Omental fat pad (tissue), 4 donors: ENCODE data around the gene CHD1L. TPM values are rescaled to one million over a fixed set of nuclear protein-coding genes. Genes with fewer than 3 reads are reported as not detected.
"Not testable (repeated sequence)": the region's sequence is repeated elsewhere in the genome, so short reads cannot be mapped to it uniquely, and the experiment has no call there.

ENCODE experiments used
- ATAC-seq: fragments of 150-250 bp; one replicate; pipeline ENCODE4 v1.9.1; 2016; ENCODE audit warnings: mild to moderate bottlenecking, moderate library complexity; ENCODE audit not compliant: low FRiP score
- DNase-seq: peaks from one replicate; pipeline ENCODE4 v3.0.0-alpha.2; 2019; ENCODE audit warnings: low spot score
- CTCF ChIP-seq, 3 donors: fragments of 450-650 bp; IDR thresholded peaks; one replicate each; pipeline ENCODE4 v1.5.1; 2016 to 2017; ENCODE audit warnings: antibody characterized with exemption in 3 of 3, mild to moderate bottlenecking in 3 of 3, moderate library complexity in 2 of 3
- total RNA-seq, 4 donors: library from RNA; depleted of rRNA; stranded (reverse); fragments of >200 nt; gene quantifications; one replicate each; pipeline ENCODE4 v1.1.0, GENCODE V29; 2016

CHD1L gene
- total RNA-seq, 4 donors from 2014 or later = 16.8 to 35.2 (median 24.6) TPM

- no peak for TF ChIP-seq CTCF (IDR thresholded peaks at IDR 0.05)
- DNase-seq (no peak), ATAC-seq (no peak)
Observed at GRCh38 chr1:147287133-147287865, 44.8 kb downstream of the CHD1L start.

- TF ChIP-seq CTCF (IDR thresholded peaks at IDR 0.05) = no peak
- DNase-seq (no peak), ATAC-seq (no peak)
Observed at GRCh38 chr1:147292012-147292411, 49.5 kb downstream of the CHD1L start.

- TF ChIP-seq CTCF (IDR thresholded peaks at IDR 0.05) = no peak
- no peak for DNase-seq
- peak; percentile 47 for ATAC-seq
Observed at GRCh38 chr1:147292631-147293251, 50.3 kb downstream of the CHD1L start.

GRCh38 chr1:147297438-147297837, 55.0 kb downstream of the CHD1L start:
- DNase-seq = no peak
- TF ChIP-seq CTCF (IDR thresholded peaks at IDR 0.05) = no peak
- no peak for ATAC-seq

- DNase-seq, ATAC-seq: not testable (repeated sequence)
Observed at GRCh38 chr1:147305803-147306202, 63.3 kb downstream of the CHD1L start.

GRCh38 chr1:147316968-147317367, 74.5 kb downstream of the CHD1L start:
- TF ChIP-seq CTCF (IDR thresholded peaks at IDR 0.05) = no peak

GRCh38 chr1:147326933-147327687, 84.6 kb downstream of the CHD1L start:
- not testable (repeated sequence) for DNase-seq, ATAC-seq

More at GRCh38 chr1:147316968-147317367, 74.5 kb downstream of the CHD1L start:
- DNase-seq (no peak), ATAC-seq (no peak)
